HepG2 (cell line): ENCODE results near the gene INHA. TPM values are rescaled to one million over a fixed set of nuclear protein-coding genes. Genes with fewer than 3 reads are reported as not detected.

Source experiments
- AKAP8 ChIP-seq: sonication (generic); formaldehyde crosslinking; IDR thresholded peaks from 2 replicates; pipeline ENCODE4 v1.5.1; 2020; ENCODE audit warnings: mild to moderate bottlenecking, missing genetic modification reagents
- ATF6 ChIP-seq: sonication (generic); formaldehyde crosslinking; conservative IDR thresholded peaks from 2 replicates; pipeline ENCODE4 v1.4.0; 2020; ENCODE audit warnings: missing genetic modification reagents
- FOXP1 ChIP-seq, 2 experiments: fragments of 450-650 bp in 1 of 2; IDR thresholded peaks; 2 replicates each; pipeline ENCODE4 v1.6.1; 2017 to 2018; ENCODE audit warnings: antibody characterized with exemption in 1 of 2
- PBX2 ChIP-seq: IDR thresholded peaks from 2 replicates; pipeline ENCODE4 v1.6.1; 2016; ENCODE audit warnings: control low read depth
- RAD51 ChIP-seq: fragments of 450-650 bp; IDR thresholded peaks from 2 replicates; pipeline ENCODE4 v1.6.1; 2016; ENCODE audit warnings: borderline replicate concordance
- RBM39 ChIP-seq: fragments of 200-400 bp; formaldehyde crosslinking; IDR thresholded peaks from one replicate; pipeline ENCODE4 v1.6.1; 2018; ENCODE audit warnings: antibody characterized with exemption, mild to moderate bottlenecking, low read depth, low read length; ENCODE audit not compliant: poor library complexity, severe bottlenecking
- SRSF4 ChIP-seq: fragments of 200-400 bp; formaldehyde crosslinking; IDR thresholded peaks from one replicate; pipeline ENCODE4 v1.6.1; 2018; ENCODE audit warnings: mild to moderate bottlenecking, low read depth, low read length, moderate library complexity; ENCODE audit not compliant: poor library complexity, severe bottlenecking
- TP53 ChIP-seq: sonication (generic); formaldehyde crosslinking; conservative IDR thresholded peaks from 2 replicates; pipeline ENCODE4 v1.4.0; 2020; ENCODE audit warnings: missing genetic modification reagents
- ZNF124 ChIP-seq: sonication (generic); formaldehyde crosslinking; IDR thresholded peaks from 2 replicates; pipeline ENCODE4 v1.4.0; 2020; ENCODE audit warnings: missing genetic modification reagents
- ZNF296 ChIP-seq: sonication (generic); formaldehyde crosslinking; conservative IDR thresholded peaks from 2 replicates; pipeline ENCODE4 v1.5.0; 2020; ENCODE audit warnings: mild to moderate bottlenecking, missing genetic modification reagents
- ZNF879 ChIP-seq: sonication (generic); formaldehyde crosslinking; IDR thresholded peaks from 2 replicates; pipeline ENCODE4 v1.8.1; 2023; ENCODE audit warnings: missing genetic modification reagents
- polyA plus RNA-seq, 8 experiments: library from polyadenylated mRNA; depleted of rRNA in 3 of 8; stranded (reverse) in 7 of 8; unstranded in 1 of 8; fragments of >200 nt; fragmentation: Illumina TruSeq in 4 of 8; extraction: Trizol in 4 of 8; gene quantifications; 2 replicates each; pipeline versions ENCODE4 v1.2.1 to v1.2.3, GENCODE V29; 2011 to 2016; ENCODE audit warnings: low read depth in 4 of 8, missing spikeins in 1 of 8, mixed read lengths in 1 of 8; ENCODE audit not compliant: insufficient read depth in 1 of 8
- total RNA-seq, 5 experiments: library from RNA; depleted of rRNA; stranded (reverse); fragments of >200 nt; fragmentation: Illumina TruSeq; extraction: Trizol; gene quantifications; 2 replicates each; pipeline ENCODE4 v1.2.3, GENCODE V29; 2016; ENCODE audit warnings: low read depth in 1 of 5
- TF ChIP-seq, protein P1 (sequence below): sonication (generic); formaldehyde crosslinking; IDR thresholded peaks from 2 replicates; pipeline ENCODE4 v1.5.0; 2020; ENCODE audit warnings: mild to moderate bottlenecking, missing genetic modification reagents
- TF ChIP-seq, protein P2 (sequence below): sonication (generic); formaldehyde crosslinking; IDR thresholded peaks from 2 replicates; pipeline ENCODE4 v1.5.0; 2020; ENCODE audit warnings: mild to moderate bottlenecking, missing genetic modification reagents
- TF ChIP-seq, protein P3 (sequence below): sonication (generic); formaldehyde crosslinking; IDR thresholded peaks from 2 replicates; pipeline ENCODE4 v1.4.0; 2020; ENCODE audit warnings: missing genetic modification reagents

INHA gene
- total and polyA plus RNA-seq, 2 of the 13 experiments (the other 11 are each of a cell fraction or from before 2014, with no cell fraction given), result 4.1 to 15.2 TPM

GRCh38 chr2:219576505-219577388 lies 4.6 kb downstream of the INHA start (continued):
- TF ChIP-seq ZNF879 (CRISPR knock-in tag) (no peak), ATF6 (no peak), AKAP8 (CRISPR knock-in tag) (peak; percentile 42; the same call in 1 of the 2 replicates), ZNF124 (CRISPR knock-in tag) (peak; percentile 97; the same call in 1 of the 2 replicates), PBX2 (CRISPR knock-in tag) (peak; percentile 35; the same call in 1 of the 2 replicates), FOXP1 (IDR thresholded peaks at IDR 0.05) (peak; percentile 52; the same call in 1 of the 2 replicates), FOXP1 (CRISPR knock-in tag; IDR thresholded peaks at IDR 0.05) (peak; percentile 80; the same call in 1 of the 2 replicates), RAD51 (no peak), RBM39 (peak; percentile 70), ZNF296 (CRISPR knock-in tag) (no peak), TP53 (CRISPR knock-in tag) (0 out of 2 replicates have a peak, but pooled peaks have one; percentile 21), SRSF4 (no peak)
- TF ChIP-seq, protein P1, sequence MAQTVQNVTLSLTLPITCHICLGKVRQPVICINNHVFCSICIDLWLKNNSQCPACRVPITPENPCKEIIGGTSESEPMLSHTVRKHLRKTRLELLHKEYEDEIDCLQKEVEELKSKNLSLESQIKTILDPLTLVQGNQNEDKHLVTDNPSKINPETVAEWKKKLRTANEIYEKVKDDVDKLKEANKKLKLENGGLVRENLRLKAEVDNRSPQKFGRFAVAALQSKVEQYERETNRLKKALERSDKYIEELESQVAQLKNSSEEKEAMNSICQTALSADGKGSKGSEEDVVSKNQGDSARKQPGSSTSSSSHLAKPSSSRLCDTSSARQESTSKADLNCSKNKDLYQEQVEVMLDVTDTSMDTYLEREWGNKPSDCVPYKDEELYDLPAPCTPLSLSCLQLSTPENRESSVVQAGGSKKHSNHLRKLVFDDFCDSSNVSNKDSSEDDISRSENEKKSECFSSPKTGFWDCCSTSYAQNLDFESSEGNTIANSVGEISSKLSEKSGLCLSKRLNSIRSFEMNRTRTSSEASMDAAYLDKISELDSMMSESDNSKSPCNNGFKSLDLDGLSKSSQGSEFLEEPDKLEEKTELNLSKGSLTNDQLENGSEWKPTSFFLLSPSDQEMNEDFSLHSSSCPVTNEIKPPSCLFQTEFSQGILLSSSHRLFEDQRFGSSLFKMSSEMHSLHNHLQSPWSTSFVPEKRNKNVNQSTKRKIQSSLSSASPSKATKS, result no peak
- TF ChIP-seq, protein P2, sequence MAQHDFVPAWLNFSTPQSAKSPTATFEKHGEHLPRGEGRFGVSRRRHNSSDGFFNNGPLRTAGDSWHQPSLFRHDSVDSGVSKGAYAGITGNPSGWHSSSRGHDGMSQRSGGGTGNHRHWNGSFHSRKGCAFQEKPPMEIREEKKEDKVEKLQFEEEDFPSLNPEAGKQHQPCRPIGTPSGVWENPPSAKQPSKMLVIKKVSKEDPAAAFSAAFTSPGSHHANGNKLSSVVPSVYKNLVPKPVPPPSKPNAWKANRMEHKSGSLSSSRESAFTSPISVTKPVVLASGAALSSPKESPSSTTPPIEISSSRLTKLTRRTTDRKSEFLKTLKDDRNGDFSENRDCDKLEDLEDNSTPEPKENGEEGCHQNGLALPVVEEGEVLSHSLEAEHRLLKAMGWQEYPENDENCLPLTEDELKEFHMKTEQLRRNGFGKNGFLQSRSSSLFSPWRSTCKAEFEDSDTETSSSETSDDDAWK (CRISPR knock-in tag), result no peak
- TF ChIP-seq, protein P3, sequence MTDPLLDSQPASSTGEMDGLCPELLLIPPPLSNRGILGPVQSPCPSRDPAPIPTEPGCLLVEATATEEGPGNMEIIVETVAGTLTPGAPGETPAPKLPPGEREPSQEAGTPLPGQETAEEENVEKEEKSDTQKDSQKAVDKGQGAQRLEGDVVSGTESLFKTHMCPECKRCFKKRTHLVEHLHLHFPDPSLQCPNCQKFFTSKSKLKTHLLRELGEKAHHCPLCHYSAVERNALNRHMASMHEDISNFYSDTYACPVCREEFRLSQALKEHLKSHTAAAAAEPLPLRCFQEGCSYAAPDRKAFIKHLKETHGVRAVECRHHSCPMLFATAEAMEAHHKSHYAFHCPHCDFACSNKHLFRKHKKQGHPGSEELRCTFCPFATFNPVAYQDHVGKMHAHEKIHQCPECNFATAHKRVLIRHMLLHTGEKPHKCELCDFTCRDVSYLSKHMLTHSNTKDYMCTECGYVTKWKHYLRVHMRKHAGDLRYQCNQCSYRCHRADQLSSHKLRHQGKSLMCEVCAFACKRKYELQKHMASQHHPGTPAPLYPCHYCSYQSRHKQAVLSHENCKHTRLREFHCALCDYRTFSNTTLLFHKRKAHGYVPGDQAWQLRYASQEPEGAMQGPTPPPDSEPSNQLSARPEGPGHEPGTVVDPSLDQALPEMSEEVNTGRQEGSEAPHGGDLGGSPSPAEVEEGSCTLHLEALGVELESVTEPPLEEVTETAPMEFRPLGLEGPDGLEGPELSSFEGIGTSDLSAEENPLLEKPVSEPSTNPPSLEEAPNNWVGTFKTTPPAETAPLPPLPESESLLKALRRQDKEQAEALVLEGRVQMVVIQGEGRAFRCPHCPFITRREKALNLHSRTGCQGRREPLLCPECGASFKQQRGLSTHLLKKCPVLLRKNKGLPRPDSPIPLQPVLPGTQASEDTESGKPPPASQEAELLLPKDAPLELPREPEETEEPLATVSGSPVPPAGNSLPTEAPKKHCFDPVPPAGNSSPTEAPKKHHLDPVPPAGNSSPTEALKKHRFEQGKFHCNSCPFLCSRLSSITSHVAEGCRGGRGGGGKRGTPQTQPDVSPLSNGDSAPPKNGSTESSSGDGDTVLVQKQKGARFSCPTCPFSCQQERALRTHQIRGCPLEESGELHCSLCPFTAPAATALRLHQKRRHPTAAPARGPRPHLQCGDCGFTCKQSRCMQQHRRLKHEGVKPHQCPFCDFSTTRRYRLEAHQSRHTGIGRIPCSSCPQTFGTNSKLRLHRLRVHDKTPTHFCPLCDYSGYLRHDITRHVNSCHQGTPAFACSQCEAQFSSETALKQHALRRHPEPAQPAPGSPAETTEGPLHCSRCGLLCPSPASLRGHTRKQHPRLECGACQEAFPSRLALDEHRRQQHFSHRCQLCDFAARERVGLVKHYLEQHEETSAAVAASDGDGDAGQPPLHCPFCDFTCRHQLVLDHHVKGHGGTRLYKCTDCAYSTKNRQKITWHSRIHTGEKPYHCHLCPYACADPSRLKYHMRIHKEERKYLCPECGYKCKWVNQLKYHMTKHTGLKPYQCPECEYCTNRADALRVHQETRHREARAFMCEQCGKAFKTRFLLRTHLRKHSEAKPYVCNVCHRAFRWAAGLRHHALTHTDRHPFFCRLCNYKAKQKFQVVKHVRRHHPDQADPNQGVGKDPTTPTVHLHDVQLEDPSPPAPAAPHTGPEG (CRISPR knock-in tag), result no peak
